ENCODE measurements around the gene CHST13.

DNA sequence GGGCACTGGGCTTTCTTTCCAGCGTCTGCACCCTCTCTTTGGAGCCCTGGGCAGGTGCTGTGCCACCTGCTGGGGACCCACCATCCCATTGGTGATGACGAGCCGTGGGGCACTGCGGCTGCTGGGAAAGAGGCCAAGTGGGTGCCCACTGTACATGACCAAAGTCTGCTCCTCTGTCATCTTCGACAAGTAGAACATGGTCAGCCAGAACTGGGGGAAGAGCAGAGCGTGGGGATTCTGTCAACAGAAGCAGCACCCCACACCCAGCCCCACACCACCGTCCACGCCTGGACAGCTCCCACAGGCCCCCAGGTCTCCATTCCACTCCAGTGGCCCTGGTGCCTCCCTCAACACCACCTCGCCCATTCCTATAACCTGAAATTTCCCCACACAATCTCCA, 16.1 kb upstream of the CHST13 start:
- TF ChIP-seq, protein P1, sequence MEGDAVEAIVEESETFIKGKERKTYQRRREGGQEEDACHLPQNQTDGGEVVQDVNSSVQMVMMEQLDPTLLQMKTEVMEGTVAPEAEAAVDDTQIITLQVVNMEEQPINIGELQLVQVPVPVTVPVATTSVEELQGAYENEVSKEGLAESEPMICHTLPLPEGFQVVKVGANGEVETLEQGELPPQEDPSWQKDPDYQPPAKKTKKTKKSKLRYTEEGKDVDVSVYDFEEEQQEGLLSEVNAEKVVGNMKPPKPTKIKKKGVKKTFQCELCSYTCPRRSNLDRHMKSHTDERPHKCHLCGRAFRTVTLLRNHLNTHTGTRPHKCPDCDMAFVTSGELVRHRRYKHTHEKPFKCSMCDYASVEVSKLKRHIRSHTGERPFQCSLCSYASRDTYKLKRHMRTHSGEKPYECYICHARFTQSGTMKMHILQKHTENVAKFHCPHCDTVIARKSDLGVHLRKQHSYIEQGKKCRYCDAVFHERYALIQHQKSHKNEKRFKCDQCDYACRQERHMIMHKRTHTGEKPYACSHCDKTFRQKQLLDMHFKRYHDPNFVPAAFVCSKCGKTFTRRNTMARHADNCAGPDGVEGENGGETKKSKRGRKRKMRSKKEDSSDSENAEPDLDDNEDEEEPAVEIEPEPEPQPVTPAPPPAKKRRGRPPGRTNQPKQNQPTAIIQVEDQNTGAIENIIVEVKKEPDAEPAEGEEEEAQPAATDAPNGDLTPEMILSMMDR (IDR thresholded peaks at IDR 0.05; ENCODE audit: borderline replicate concordance, extremely low read depth, low read length, poor library complexity, severe bottlenecking) = no peak
- no peak for TF ChIP-seq EZH2 (IDR thresholded peaks at IDR 0.05; ENCODE audit: borderline replicate concordance, low read depth, low read length, severe bottlenecking)
